Non-pigmented ciliary epithelial cell (primary cell): ENCODE measurements around the gene PTPRT.

ENCODE experiments used
- DNase-seq: peaks from one replicate; pipeline ENCODE4 v3.0.0-alpha.2; 2010; ENCODE audit warnings: low read depth

PTPRT gene

GRCh38 chr20:43022568-43022967, 167.1 kb downstream of the PTPRT start:
- DNase-seq: no peak

GRCh38 chr20:43022081-43022480, 167.6 kb downstream of the PTPRT start:
- no peak for DNase-seq

GRCh38 chr20:43017241-43018030, 172.3 kb downstream of the PTPRT start:
- no peak for DNase-seq

- DNase-seq: no peak
Observed at GRCh38 chr20:43016257-43016656, 173.4 kb downstream of the PTPRT start.

DNA sequence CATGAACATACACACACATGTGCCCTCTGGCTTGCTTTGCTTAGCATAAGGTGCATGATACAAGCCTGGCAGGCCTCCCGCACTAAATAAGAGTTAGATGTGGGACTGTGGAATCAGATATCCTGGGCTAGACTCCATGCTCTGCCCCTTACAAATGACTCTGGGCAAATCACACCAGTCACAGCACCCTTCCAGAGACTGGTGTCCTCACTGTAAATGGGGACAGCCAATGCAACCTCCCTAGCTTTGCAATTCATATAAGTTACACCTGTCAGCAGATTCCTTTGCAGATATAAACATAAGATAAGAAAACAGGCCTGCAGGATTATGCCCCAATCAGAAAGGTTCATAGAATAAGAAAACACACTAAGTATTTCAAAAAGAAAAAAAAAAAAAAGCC, 174.1 kb downstream of the PTPRT start:
- no peak for DNase-seq

GRCh38 chr20:43014206-43014605, 175.5 kb downstream of the PTPRT start:
- DNase-seq: no peak

GRCh38 chr20:43011491-43011890, 178.2 kb downstream of the PTPRT start:
- no peak for DNase-seq

DNA sequence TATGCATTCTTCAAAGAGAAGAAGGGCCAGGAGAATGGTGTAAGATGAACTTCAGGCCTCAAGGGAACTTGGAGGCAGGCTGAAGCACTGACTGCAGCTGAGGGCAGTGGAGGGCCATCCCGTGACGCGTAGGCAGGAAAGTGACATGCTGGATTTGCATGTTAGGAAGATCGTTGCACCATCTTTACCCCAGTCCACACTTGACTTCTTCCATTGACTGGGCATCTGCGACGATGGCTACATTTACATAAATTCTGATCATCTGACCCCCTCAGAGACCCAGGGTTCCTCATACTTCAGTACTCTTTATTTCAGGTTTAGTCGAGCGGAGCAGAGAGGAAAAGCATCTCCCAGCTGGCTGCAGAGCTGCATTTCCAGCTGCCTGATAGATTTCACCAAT, 180.2 kb downstream of the PTPRT start:
- DNase-seq: no peak

GRCh38 chr20:43007525-43007924, 182.2 kb downstream of the PTPRT start:
- DNase-seq: no peak

DNA sequence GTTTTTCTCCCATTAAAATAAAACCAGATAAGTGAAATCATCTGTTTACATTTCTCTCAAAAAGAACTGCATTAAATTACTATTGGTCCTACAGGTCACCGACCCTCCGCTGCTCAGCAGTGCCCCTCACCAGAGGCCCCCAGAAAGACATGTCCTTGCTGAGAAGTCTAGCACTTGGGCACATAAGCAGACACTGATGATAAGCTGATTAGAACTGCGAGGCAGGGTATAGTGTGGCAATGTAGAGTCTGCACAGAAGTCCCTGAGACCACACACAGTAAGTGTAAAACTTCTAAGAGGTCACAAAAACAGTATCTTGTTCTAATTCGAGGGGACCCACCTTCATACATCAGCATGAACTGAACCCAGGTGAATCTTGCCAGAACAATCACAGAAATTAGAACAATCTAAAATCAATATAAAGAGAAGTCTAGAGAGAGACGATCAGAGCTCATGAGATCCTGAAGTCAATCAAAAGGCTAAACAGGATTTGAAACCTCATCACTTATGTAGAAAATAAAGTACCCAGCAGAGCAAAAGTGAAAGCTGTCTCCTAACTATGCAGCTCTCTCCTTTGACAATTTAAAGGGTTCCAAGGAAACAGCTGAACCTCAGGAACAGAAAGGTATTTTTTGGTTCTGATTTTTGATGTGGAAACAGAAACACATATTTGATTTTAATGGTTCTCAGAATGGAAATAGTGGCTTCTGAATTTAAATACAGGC, 182.9 kb downstream of the PTPRT start:
- DNase-seq: no peak

- no peak for DNase-seq
Observed at GRCh38 chr20:43003318-43003944, 186.3 kb downstream of the PTPRT start.

- no peak for DNase-seq
Observed at GRCh38 chr20:42996141-42996540, 193.6 kb downstream of the PTPRT start.

- no peak for DNase-seq
Observed at GRCh38 chr20:42988319-42988718, 201.4 kb downstream of the PTPRT start.

DNA sequence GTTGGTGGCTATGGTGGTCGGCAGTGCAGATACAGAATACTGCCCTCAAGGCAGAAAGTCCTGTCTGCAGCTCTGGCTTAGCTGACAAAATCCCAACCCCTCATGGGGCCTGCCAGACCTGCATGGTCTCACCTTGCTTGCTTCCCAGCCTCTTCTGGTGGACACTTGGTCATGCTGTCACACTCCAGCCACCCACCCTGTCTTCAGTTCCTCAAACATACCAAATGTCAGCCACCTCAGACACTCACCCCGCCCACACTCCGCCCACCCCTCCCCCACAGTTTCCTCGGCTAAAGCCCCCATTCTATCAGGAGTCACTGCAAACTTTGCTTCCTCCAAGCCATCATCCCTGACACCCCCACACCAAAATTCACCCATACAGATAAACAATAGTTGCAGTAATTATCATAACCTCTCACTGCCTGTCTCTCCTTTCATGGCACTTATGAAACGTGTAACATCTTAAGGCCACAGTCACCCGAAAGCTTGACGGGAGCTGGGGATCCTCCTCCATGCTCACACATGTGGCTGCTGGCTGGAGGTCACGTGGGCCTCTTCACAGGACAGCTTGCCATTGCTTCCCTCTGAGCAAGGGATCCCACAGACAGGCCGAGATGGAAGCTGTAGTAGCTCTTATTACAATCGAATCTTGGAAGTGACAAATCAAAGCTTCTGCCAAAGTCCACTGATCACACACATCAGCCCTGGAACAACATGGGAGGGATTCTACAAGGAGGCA, 202.2 kb downstream of the PTPRT start:
- no peak for DNase-seq

- no peak for DNase-seq
Observed at GRCh38 chr20:42986143-42986773, 203.4 kb downstream of the PTPRT start.

GRCh38 chr20:42985628-42986027, 204.1 kb downstream of the PTPRT start:
- no peak for DNase-seq

GRCh38 chr20:42982218-42982617, 207.5 kb downstream of the PTPRT start:
- DNase-seq: no peak

DNA sequence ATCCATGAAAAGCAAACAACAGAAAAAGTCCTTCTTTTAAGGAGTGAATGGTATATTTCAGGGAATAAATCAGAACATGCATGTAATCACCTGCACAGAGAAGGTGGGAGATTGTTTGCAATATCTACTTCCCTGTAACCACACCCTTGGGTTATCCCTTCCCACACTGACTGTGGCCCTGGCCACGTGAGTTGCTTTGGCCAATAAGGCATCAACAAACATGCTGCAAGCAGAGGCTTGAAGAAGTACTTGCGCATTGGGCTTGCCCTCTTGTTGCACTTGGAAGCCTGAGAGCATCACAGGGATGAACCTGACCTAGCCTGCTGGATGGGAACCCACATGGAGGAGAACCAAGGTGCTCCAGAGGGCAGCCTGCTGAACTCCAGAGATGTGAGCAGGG, 208.5 kb downstream of the PTPRT start:
- no peak for DNase-seq

- DNase-seq: no peak
Observed at GRCh38 chr20:42979720-42980119, 210.0 kb downstream of the PTPRT start.

GRCh38 chr20:42978184-42978974, 211.3 kb downstream of the PTPRT start:
- no peak for DNase-seq

DNA sequence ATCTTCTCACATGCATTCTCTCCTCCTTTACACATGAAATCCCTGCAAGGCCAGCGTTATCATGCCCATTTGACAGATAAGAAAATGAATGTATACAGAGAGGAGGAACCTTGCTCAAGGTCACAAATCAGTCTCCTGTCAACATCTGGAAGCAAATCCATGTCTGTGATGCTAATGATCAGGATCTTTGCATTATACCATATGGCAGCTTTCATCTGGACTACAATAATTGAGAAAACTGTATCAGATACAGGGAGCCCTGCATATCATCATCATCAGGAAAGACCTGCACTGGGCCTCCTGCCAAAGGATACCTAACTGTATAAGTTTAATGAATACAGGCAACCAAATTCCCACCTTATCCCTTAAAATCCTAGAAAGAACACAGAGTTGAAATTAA, 213.7 kb downstream of the PTPRT start:
- DNase-seq: no peak
